Keratinocyte (primary cell): Measurements from ENCODE around the gene CMTR1. TPM values are rescaled to one million over a fixed set of nuclear protein-coding genes. Genes with fewer than 3 reads are reported as not detected.

ENCODE experiments used
- DNase-seq: peaks from one replicate; pipeline ENCODE4 v3.0.0-alpha.2; 2011; ENCODE audit warnings: low read depth, missing footprints, low spot score
- FAIRE-seq: peaks from 2 replicates; lab custom pipeline; 2011; peaks lifted over from hg19 to GRCh38; lab: Jason Lieb, UNC
- H2AFZ ChIP-seq: 2 replicates; pipeline ENCODE4 v1.6.0; 2012; ENCODE audit warnings: low read length, control low read depth, inconsistent platforms; ENCODE audit not compliant: control insufficient read depth
- H3K27ac ChIP-seq: 2 replicates; pipeline ENCODE4 v1.5.1; 2011; ENCODE audit warnings: low read length; ENCODE audit not compliant: control insufficient read depth, insufficient read depth
- H3K27me3 ChIP-seq: 3 replicates; pipeline ENCODE4 v1.6.0; 2011; ENCODE audit warnings: low read length; ENCODE audit not compliant: control insufficient read depth, insufficient read depth; ENCODE audit errors: extremely low read depth
- H3K36me3 ChIP-seq, 2 experiments: 2 replicates in 1 of 2; 3 replicates in 1 of 2; pipeline ENCODE4 v1.5.1; 2011; ENCODE audit warnings: low read length in 2 of 2, mild to moderate bottlenecking in 1 of 2; ENCODE audit not compliant: control insufficient read depth in 2 of 2, insufficient read depth in 2 of 2; ENCODE audit errors: extremely low read depth in 1 of 2
- H3K4me1 ChIP-seq: 3 replicates; pipeline ENCODE4 v1.5.1; 2011; ENCODE audit warnings: low read length; ENCODE audit not compliant: control insufficient read depth, insufficient read depth; ENCODE audit errors: extremely low read depth
- H3K4me2 ChIP-seq: 3 replicates; pipeline ENCODE4 v1.6.0; 2011; ENCODE audit warnings: low read depth, low read length; ENCODE audit not compliant: control insufficient read depth, insufficient read depth; ENCODE audit errors: extremely low read depth
- H3K4me3 ChIP-seq, 3 experiments: fragments of 200-600 bp in 1 of 3; sonication (generic) in 1 of 3; 2 replicates in 2 of 3; 3 replicates in 1 of 3; pipeline ENCODE4 v1.5.1; 2011 to 2016; ENCODE audit warnings: low read length in 3 of 3, mild to moderate bottlenecking in 3 of 3, control low read depth in 2 of 3, inconsistent platforms in 1 of 3, low read depth in 1 of 3, mixed read lengths in 1 of 3, mixed run types in 1 of 3, moderate library complexity in 1 of 3; ENCODE audit not compliant: control insufficient read depth in 2 of 3, insufficient read depth in 2 of 3; ENCODE audit errors: extremely low read depth in 1 of 3
- H3K79me2 ChIP-seq: 2 replicates; pipeline ENCODE4 v1.6.0; 2012; ENCODE audit warnings: low read length; ENCODE audit not compliant: control insufficient read depth, insufficient read depth
- H3K9ac ChIP-seq: 3 replicates; pipeline ENCODE4 v1.6.0; 2011; ENCODE audit warnings: low read length; ENCODE audit not compliant: control insufficient read depth, insufficient read depth; ENCODE audit errors: extremely low read depth
- H3K9me1 ChIP-seq: 3 replicates; pipeline ENCODE4 v1.6.0; 2011; ENCODE audit warnings: low read length; ENCODE audit not compliant: control insufficient read depth, insufficient read depth; ENCODE audit errors: extremely low read depth
- H3K9me3 ChIP-seq: 2 replicates; pipeline ENCODE4 v1.5.1; 2012; ENCODE audit warnings: low read depth, low read length; ENCODE audit not compliant: control insufficient read depth
- H4K20me1 ChIP-seq: 3 replicates; pipeline ENCODE4 v1.6.0; 2011; ENCODE audit warnings: low read length; ENCODE audit not compliant: control insufficient read depth, insufficient read depth; ENCODE audit errors: extremely low read depth
- dilution Hi-C: fragments of 300-500 bp; cut with MboI; formaldehyde crosslinking; loops from one replicate; pipeline ENCODE4 v1.7.0; 2020; ENCODE audit warnings: low sequenced_read_pairs; ENCODE audit not compliant: extremely low pct_ligation_motif_present
- polyA plus RNA-seq, 5 experiments: library from polyadenylated mRNA; depleted of rRNA in 3 of 5; stranded (reverse) in 3 of 5; stranded (forward) in 1 of 5; unstranded in 1 of 5; fragments of >200 nt; gene quantifications; 1 replicate in 1 of 5; 2 replicates in 3 of 5; 3 replicates in 1 of 5; pipeline versions ENCODE4 v1.2.1 to v1.2.3, GENCODE V29; 2011 to 2012; ENCODE audit warnings: missing spikeins in 2 of 5, low read depth in 1 of 5, low replicate concordance in 1 of 5
- TF ChIP-seq, protein P1 (sequence below), 3 experiments: IDR thresholded peaks in 1 of 3; conservative IDR thresholded peaks in 1 of 3; optimal IDR thresholded peaks in 1 of 3; 2 replicates in 2 of 3; 3 replicates in 1 of 3; pipeline versions ENCODE3 to v1.5.1; 2011; ENCODE audit warnings: low read length in 3 of 3, mild to moderate bottlenecking in 3 of 3, moderate library complexity in 2 of 3, control low read depth in 1 of 3, inconsistent platforms in 1 of 3; ENCODE audit not compliant: insufficient read depth in 2 of 3; ENCODE audit errors: extremely low read depth in 1 of 3

Gene CMTR1
- polyA plus RNA-seq, 1 donor (not counting 4 experiments of a cell fraction or from before 2014, with no cell fraction given): 24.6 TPM

DNA sequence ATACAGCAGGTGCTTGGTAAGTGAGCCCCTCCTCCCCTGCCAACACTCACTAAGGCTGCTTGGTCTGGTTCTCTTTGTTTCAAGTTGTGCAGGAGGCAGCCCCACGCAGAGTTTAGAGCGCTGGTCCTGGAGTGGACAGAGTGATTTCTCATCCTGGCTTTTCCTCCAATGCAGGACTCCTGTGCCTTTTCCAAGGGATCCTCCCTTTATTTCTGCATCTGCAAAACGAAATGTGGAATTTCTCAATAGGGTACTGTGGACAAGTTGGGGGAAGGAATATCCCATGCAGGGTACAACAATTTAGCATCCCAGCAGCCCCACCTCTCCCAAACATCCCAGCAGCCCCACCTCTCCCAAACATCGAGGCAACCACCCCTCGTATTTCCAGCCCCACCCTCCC, 97.3 kb downstream of the CMTR1 start:
- Histone ChIP-seq H3K9ac (no peak overlapping the region), H3K4me3 (no peak overlapping the region), H3K4me1 (peaks cover 10% of the 10 kb centered on the region), H3K4me2 (no peak overlapping the region), H3K79me2 (no peaks in the 10 kb centered on the region), H3K36me3 (no peaks in the 10 kb centered on the region), H3K9me1 (no peaks in the 10 kb centered on the region), H3K27ac (no peak overlapping the region), H3K27me3 (peaks cover 30% of the 10 kb centered on the region), H3K9me3 (no peaks in the 10 kb centered on the region), H2AFZ (no peak overlapping the region), H4K20me1 (no peaks in the 10 kb centered on the region)
- FAIRE-seq (no peak), DNase-seq (no peak)
- TF ChIP-seq, protein P1, sequence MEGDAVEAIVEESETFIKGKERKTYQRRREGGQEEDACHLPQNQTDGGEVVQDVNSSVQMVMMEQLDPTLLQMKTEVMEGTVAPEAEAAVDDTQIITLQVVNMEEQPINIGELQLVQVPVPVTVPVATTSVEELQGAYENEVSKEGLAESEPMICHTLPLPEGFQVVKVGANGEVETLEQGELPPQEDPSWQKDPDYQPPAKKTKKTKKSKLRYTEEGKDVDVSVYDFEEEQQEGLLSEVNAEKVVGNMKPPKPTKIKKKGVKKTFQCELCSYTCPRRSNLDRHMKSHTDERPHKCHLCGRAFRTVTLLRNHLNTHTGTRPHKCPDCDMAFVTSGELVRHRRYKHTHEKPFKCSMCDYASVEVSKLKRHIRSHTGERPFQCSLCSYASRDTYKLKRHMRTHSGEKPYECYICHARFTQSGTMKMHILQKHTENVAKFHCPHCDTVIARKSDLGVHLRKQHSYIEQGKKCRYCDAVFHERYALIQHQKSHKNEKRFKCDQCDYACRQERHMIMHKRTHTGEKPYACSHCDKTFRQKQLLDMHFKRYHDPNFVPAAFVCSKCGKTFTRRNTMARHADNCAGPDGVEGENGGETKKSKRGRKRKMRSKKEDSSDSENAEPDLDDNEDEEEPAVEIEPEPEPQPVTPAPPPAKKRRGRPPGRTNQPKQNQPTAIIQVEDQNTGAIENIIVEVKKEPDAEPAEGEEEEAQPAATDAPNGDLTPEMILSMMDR (optimal IDR thresholded peaks at IDR 0.05 in 1 of 3, IDR thresholded peaks at IDR 0.05 in 1 of 3, conservative IDR thresholded peaks at IDR 0.05 in 1 of 3; ENCODE audit: extremely low read depth in 1 of 3, insufficient read depth in 2 of 3, low read length in 3 of 3): no peak
- dilution Hi-C loops: no loop called here

DNA sequence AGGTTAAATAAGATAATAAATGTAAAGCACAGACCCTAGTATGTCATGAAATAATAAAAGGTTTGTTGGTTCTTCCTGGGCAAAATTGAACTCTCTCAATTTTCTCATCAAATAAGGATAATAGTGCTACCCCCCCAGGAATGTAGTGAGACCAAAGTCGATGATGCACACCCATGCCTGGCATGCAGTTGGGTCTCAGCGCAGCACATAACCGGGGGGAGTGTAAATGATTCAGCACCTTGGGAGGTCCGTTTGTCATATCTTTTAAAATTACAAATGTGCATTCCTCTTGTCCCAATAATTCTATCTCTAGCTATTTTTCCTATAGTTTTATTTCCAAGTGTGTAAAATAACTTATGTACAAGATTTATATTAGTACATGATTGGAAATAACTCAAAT, 98.0 kb downstream of the CMTR1 start:
- DNase-seq (no peak), FAIRE-seq (no peak)
- Histone ChIP-seq H3K4me3 (no peak overlapping the region), H3K79me2 (no peaks in the 10 kb centered on the region), H3K9me3 (no peaks in the 10 kb centered on the region), H3K4me1 (peaks cover 15% of the 10 kb centered on the region), H4K20me1 (no peaks in the 10 kb centered on the region), H3K4me2 (no peak overlapping the region), H3K27me3 (peaks cover 38% of the 10 kb centered on the region), H3K9ac (no peak overlapping the region), H3K27ac (no peak overlapping the region), H3K36me3 (no peaks in the 10 kb centered on the region), H3K9me1 (no peaks in the 10 kb centered on the region), H2AFZ (no peak overlapping the region)
- dilution Hi-C loops: no loop called here
- TF ChIP-seq, protein P1 (optimal IDR thresholded peaks at IDR 0.05 in 1 of 3, IDR thresholded peaks at IDR 0.05 in 1 of 3, conservative IDR thresholded peaks at IDR 0.05 in 1 of 3; ENCODE audit: extremely low read depth in 1 of 3, insufficient read depth in 2 of 3, low read length in 3 of 3): no peak

Other genes starting within 250 kb of the CMTR1 start
- 5.3 to 7.3 TPM (median 5.9 TPM) in 3 replicates for gene TBC1D22B, start 175.4 kb upstream of the CMTR1 start, polyA plus RNA-seq
- 0.44 to 0.85 TPM (median 0.80 TPM) in 3 replicates for gene TMEM217, start 175.1 kb upstream of the CMTR1 start, polyA plus RNA-seq
- 25.3 to 34.5 TPM (median 25.7 TPM) in 3 replicates for gene RNF8, start 79.2 kb upstream of the CMTR1 start, polyA plus RNA-seq
- gene CCDC167, start 66.7 kb downstream of the CMTR1 start, polyA plus RNA-seq: 39.8 to 48.7 TPM (median 45.6 TPM) in 3 replicates